Calu3 (cell line): ENCODE measurements around the gene RNF167. TPM values are rescaled to one million over a fixed set of nuclear protein-coding genes. Genes with fewer than 3 reads are reported as not detected.

ENCODE experiments used
- BruUV-seq: library from RNA; stranded (reverse); fragments of 400-500 nt; replicated peaks from 2 replicates; lab custom pipeline; 2021; lab: Mats Ljungman, UMichigan
- CTCF ChIA-PET: fragments of 300-600 bp; sonication (Branson Sonifier 250); formaldehyde crosslinking; loops from one replicate; lab custom pipeline; 2022; ENCODE audit warnings: antibody characterized with exemption; lab: Charles Lee
- DNase-seq: peaks from one replicate; pipeline ENCODE4 v3.0.0; 2022
- H3K27ac Mint-ChIP-seq: one replicate; pipeline ENCODE4 v1.8.0; 2022; ENCODE audit warnings: mixed read lengths; ENCODE audit not compliant: unreplicated experiment
- H3K27me3 Mint-ChIP-seq: one replicate; pipeline ENCODE4 v1.8.0; 2022; ENCODE audit warnings: mixed read lengths; ENCODE audit not compliant: unreplicated experiment
- H3K36me3 Mint-ChIP-seq: one replicate; pipeline ENCODE4 v1.8.0; 2022; ENCODE audit warnings: mild to moderate bottlenecking, moderate library complexity, mixed read lengths; ENCODE audit not compliant: insufficient read depth, unreplicated experiment
- H3K4me1 Mint-ChIP-seq: one replicate; pipeline ENCODE4 v1.8.0; 2022; ENCODE audit warnings: mild to moderate bottlenecking, low read depth, mixed read lengths; ENCODE audit not compliant: unreplicated experiment
- H3K4me3 Mint-ChIP-seq: one replicate; pipeline ENCODE4 v1.8.0; 2022; ENCODE audit warnings: mild to moderate bottlenecking, low read depth, moderate library complexity, mixed read lengths; ENCODE audit not compliant: unreplicated experiment
- H3K9me3 Mint-ChIP-seq: one replicate; pipeline ENCODE4 v1.8.0; 2022; ENCODE audit warnings: low read depth, mixed read lengths; ENCODE audit not compliant: unreplicated experiment
- CTCF ChIP-seq: fragments of 200-600 bp; IDR thresholded peaks from one replicate; pipeline ENCODE4 v1.8.0; 2022; ENCODE audit warnings: antibody characterized with exemption; ENCODE audit not compliant: unreplicated experiment
- intact Hi-C: fragments of 100-400 bp; cut with micrococcal nuclease; formaldehyde crosslinking; loops from one replicate; pipeline ENCODE4 v1.10.0; 2022; ENCODE audit not compliant: unreplicated experiment
- total RNA-seq: library from RNA; stranded (reverse); gene quantifications from 2 replicates; pipeline ENCODE4 v1.2.3, GENCODE V29; 2022

RNF167 gene
- total RNA-seq, 1 experiment from 2014 or later = 65.2 TPM

DNA sequence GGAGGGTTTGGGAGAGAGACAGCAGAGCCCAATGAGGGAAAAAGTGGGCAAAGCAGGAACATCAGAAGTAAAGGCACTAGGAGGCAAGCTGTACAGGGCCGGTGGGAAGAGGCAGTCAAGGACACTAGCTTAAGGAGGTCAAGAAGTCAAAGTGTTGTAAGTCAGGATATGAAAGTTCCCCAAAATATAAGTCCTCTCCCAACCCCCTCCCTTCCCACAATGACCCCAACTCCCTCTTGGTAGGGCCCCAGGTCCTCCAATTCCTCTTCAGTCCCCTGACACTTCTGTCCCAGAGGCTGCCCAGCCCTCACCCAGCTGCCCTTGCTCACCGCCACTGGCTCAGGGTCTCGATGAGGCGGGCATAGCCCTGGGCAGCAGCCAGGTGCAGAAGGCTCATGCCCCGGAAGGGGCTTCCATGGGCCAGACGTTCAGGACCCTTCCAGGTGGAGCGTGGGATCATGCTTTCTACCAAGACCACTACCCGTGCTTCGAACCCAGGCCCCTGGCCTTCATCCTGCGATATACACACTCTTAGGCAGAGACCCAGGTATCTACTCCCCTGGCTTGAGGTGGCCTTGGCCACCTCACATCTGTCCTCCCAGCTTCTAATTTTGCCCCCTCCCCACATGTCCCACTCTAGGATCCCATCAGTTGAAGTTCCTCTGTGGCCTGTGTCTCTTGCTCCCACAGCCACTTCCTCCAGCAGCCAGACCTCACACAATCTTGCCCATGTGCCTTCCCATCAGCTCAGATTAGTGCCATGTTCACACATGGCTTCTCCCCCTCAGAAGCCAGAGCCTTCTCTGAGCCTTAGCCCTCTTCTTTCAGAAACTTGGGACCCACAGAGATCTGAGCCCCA, 33.4 kb downstream of the RNF167 start:
- H3K27me3 Mint-ChIP-seq = no peaks in the 10 kb centered on the region
- no peaks in the 10 kb centered on the region for H3K4me1 Mint-ChIP-seq
- no peak overlapping the region for H3K27ac Mint-ChIP-seq
- DNase-seq = no peak
- no TSS peak for BruUV-seq
- H3K4me3 Mint-ChIP-seq = no peak overlapping the region
- no peak for TF ChIP-seq CTCF
- CTCF ChIA-PET = no interaction called here
- intact Hi-C loops = no loop called here
- H3K36me3 Mint-ChIP-seq = peaks cover 19% of the 10 kb centered on the region
- H3K9me3 Mint-ChIP-seq = no peaks in the 10 kb centered on the region

DNA sequence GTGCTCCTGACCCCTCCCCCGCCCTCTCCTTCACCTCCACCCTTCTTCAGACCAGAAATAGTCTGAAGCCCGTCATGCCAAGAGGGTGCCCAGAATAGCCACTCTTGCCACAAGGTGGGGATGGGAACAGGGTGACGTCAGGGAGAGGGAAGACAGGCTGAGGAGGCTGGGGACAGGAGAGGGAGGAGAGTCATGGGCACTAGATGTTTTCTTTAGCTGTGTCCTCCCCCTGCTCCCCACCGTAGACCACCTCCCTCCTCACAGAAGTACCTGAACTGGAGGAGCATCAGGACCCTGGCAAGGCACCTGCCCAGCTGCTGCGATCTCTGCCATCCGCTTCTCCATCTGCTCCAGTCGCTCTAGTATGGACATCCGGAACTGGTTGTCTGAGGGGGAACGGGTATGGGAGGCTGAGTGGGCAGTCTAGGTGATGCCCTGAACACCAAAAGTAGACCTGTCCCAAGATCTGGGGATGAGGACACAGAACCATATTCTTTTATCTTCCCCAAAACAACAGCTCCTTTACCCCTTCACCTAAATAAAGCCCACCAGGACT, 34.1 kb downstream of the RNF167 start:
- no TSS peak for BruUV-seq
- Mint-ChIP-seq H3K27ac (no peak overlapping the region), H3K4me1 (no peaks in the 10 kb centered on the region), H3K9me3 (no peaks in the 10 kb centered on the region), H3K27me3 (no peaks in the 10 kb centered on the region), H3K4me3 (no peak overlapping the region), H3K36me3 (peaks cover 19% of the 10 kb centered on the region)
- intact Hi-C loops = no loop called here
- CTCF ChIA-PET = no interaction called here
- DNase-seq = no peak
- no peak for TF ChIP-seq CTCF

DNA sequence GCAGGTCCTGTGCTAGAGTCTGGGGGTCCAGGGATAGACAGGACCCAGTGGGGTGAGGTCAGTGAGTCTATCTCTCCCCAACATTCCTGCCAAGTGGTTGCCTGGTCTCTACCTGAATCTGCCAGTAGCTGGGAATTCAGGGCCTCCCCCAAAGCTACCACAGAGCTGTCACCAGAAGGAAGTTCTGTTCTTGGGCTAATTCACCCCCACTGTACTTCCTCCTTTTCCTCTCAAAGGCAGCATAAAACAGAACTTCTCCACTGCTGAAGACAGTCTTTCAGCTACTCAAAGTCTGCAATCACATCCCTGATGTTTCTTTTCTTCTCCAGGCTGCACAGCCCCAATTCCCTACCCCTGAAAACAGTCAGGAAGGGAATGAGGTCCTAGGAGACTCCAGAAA, 38.7 kb downstream of the RNF167 start:
- H3K27me3 Mint-ChIP-seq = no peaks in the 10 kb centered on the region
- CTCF ChIA-PET = no interaction called here
- peaks cover 14% of the 10 kb centered on the region for H3K36me3 Mint-ChIP-seq

More for the DNA sequence above, 38.7 kb downstream of the RNF167 start:
- no peak overlapping the region for H3K27ac Mint-ChIP-seq
- no peaks in the 10 kb centered on the region for H3K9me3 Mint-ChIP-seq
- H3K4me3 Mint-ChIP-seq = no peak overlapping the region
- TF ChIP-seq CTCF = no peak
- no peak for DNase-seq
- no TSS peak for BruUV-seq
- H3K4me1 Mint-ChIP-seq = no peaks in the 10 kb centered on the region
- intact Hi-C loops = no loop called here
